PC-3 (cell line): ENCODE measurements around the gene MAPKAPK3. TPM values are rescaled to one million over a fixed set of nuclear protein-coding genes. Genes with fewer than 3 reads are reported as not detected.

Experiments used
- ATAC-seq: fragments of 200-7000 bp; cut with Tn5 transposase; 2 replicates; pipeline ENCODE4 v1.9.1; 2020; ENCODE audit warnings: mild to moderate bottlenecking, moderate library complexity
- BruUV-seq: library from RNA; stranded (reverse); fragments of 400-500 nt; replicated peaks from 2 replicates; lab custom pipeline; 2021; lab: Mats Ljungman, UMichigan
- CTCF ChIA-PET: fragments of 300-600 bp; sonication (Branson Sonifier 250); formaldehyde crosslinking; loops from one replicate; lab custom pipeline; 2022; ENCODE audit warnings: antibody characterized with exemption; lab: Charles Lee
- POLR2A ChIA-PET: fragments of 300-600 bp; sonication (Branson Sonifier 250); formaldehyde crosslinking; loops from one replicate; lab custom pipeline; 2022; ENCODE audit warnings: antibody characterized with exemption; ENCODE audit not compliant: unreplicated experiment; lab: Charles Lee
- DNase-seq: peaks from one replicate; pipeline ENCODE4 v3.0.0-alpha.2; 2015
- H2AFZ ChIP-seq: fragments of 300-600 bp; sonication (generic); 2 replicates; pipeline ENCODE4 v1.6.0; 2016; ENCODE audit warnings: antibody characterized with exemption, low read length
- H3F3A ChIP-seq: fragments of 300-600 bp; sonication (generic); one replicate; pipeline ENCODE4 v1.6.0; 2017; ENCODE audit warnings: antibody characterized with exemption, low read length, control low read depth, mild to moderate bottlenecking; ENCODE audit not compliant: unreplicated experiment
- H3K27ac ChIP-seq: fragments of 300-600 bp; sonication (generic); 2 replicates; pipeline ENCODE4 v1.5.1; 2016; ENCODE audit warnings: mild to moderate bottlenecking, low read length
- H3K27me3 ChIP-seq: fragments of 300-600 bp; sonication (generic); 2 replicates; pipeline ENCODE4 v1.6.1; 2016; ENCODE audit warnings: low read length, mixed read lengths
- H3K36me3 ChIP-seq: fragments of 300-600 bp; sonication (generic); 2 replicates; pipeline ENCODE4 v1.6.1; 2016; ENCODE audit warnings: low read depth, mixed run types, low read length, mixed read lengths
- H3K4me1 ChIP-seq: fragments of 300-600 bp; sonication (generic); 2 replicates; pipeline ENCODE4 v1.5.1; 2016; ENCODE audit warnings: low read length; ENCODE audit not compliant: insufficient read depth
- H3K4me2 ChIP-seq: fragments of 300-600 bp; sonication (generic); 2 replicates; pipeline ENCODE4 v1.6.0; 2016; ENCODE audit warnings: low read length
- H3K4me3 ChIP-seq: fragments of 300-600 bp; sonication (generic); 2 replicates; pipeline ENCODE4 v1.5.1; 2016; ENCODE audit warnings: mild to moderate bottlenecking, low read length, mixed read lengths
- H3K79me2 ChIP-seq: fragments of 300-600 bp; sonication (generic); 2 replicates; pipeline ENCODE4 v1.6.1; 2017; ENCODE audit warnings: low read length, mixed read lengths
- H3K9ac ChIP-seq: fragments of 300-600 bp; sonication (generic); 2 replicates; pipeline ENCODE4 v1.6.0; 2016; ENCODE audit warnings: mild to moderate bottlenecking, low read length
- H3K9me2 ChIP-seq: fragments of 300-600 bp; sonication (generic); replicated peaks from 2 replicates; pipeline ENCODE4 v1.6.1; 2016; ENCODE audit warnings: mixed run types, low read length, mixed read lengths
- H3K9me3 ChIP-seq: fragments of 300-600 bp; sonication (generic); 2 replicates; pipeline ENCODE4 v1.6.1; 2016; ENCODE audit warnings: low read length, mixed read lengths
- H4K20me1 ChIP-seq: fragments of 300-600 bp; sonication (generic); 2 replicates; pipeline ENCODE4 v1.6.1; 2016; ENCODE audit warnings: low read length, mixed read lengths
- CTCF ChIP-seq: fragments of 300-600 bp; sonication (generic); conservative IDR thresholded peaks from 2 replicates; pipeline ENCODE4 v1.5.1; 2017; ENCODE audit warnings: antibody characterized with exemption, low read depth, mild to moderate bottlenecking, low read length
- EZH2 ChIP-seq: fragments of 300-600 bp; sonication (generic); IDR thresholded peaks from one replicate; pipeline ENCODE4 v1.6.1; 2017; ENCODE audit warnings: antibody characterized with exemption, mild to moderate bottlenecking, low read length; ENCODE audit not compliant: unreplicated experiment
- EZH2phosphoT487 ChIP-seq: fragments of 300-600 bp; sonication (generic); IDR thresholded peaks from 2 replicates; pipeline ENCODE4 v1.6.1; 2018; ENCODE audit warnings: mild to moderate bottlenecking, antibody characterized with exemption, low read length, borderline replicate concordance
- intact Hi-C: fragments of 100-400 bp; cut with micrococcal nuclease; formaldehyde crosslinking; loops from 2 replicates; pipeline ENCODE4 v1.9.0; 2023
- total RNA-seq: library from RNA; depleted of rRNA; stranded (reverse); fragments of >200 nt; gene quantifications from 2 replicates; pipeline ENCODE4 v1.2.3, GENCODE V29; 2014

MAPKAPK3 gene
- total RNA-seq, 1 experiment from 2014 or later = 142 TPM

GRCh38 chr3:50624634-50625033 lies 7.7 kb downstream of the MAPKAPK3 start:
- Histone ChIP-seq H3K27me3 (no peaks in the 10 kb centered on the region), H3K4me3 (no peak overlapping the region), H3K9ac (no peak overlapping the region), H3F3A (no peaks in the 10 kb centered on the region), H3K27ac (peak overlapping the region; percentile 6; the same call in 1 of the 2 replicates), H3K9me2 (no peaks in the 10 kb centered on the region), H2AFZ (no peak overlapping the region), H3K4me1 (peaks cover 92% of the 10 kb centered on the region), H3K79me2 (peaks cover 95% of the 10 kb centered on the region), H3K4me2 (peak overlapping the region; percentile 52), H3K9me3 (no peaks in the 10 kb centered on the region), H4K20me1 (no peaks in the 10 kb centered on the region), H3K36me3 (peaks cover 17% of the 10 kb centered on the region)
- TF ChIP-seq EZH2phosphoT487 (no peak), EZH2 (no peak), CTCF (no peak)
- ATAC-seq (peak; percentile 9), DNase-seq (peak; percentile 80)
- no TSS peak for BruUV-seq
- ChIA-PET POLR2A (no interaction called here), CTCF (interaction anchor here (0.7 kb wide), 1 partner anchor 28 kb away, joined by 3 read pairs; no protein-coding TSS in a partner anchor)
- intact Hi-C loops = loop anchor here (5.0 kb wide), 1 partner anchor 348 kb away; no protein-coding TSS in a partner anchor

GRCh38 chr3:50625231-50626182 lies 8.6 kb downstream of the MAPKAPK3 start:
- POLR2A ChIA-PET = no interaction called here
- Histone ChIP-seq H3K27ac (peak overlapping the region; percentile 6; the same call in 1 of the 2 replicates), H3K4me2 (peak overlapping the region; percentile 52), H3K9me2 (no peaks in the 10 kb centered on the region), H3K27me3 (no peaks in the 10 kb centered on the region), H3K9ac (no peak overlapping the region), H4K20me1 (no peaks in the 10 kb centered on the region), H3K4me1 (peaks cover 92% of the 10 kb centered on the region), H3K4me3 (no peak overlapping the region), H3K36me3 (peaks cover 22% of the 10 kb centered on the region), H2AFZ (no peak overlapping the region), H3F3A (no peaks in the 10 kb centered on the region), H3K9me3 (no peaks in the 10 kb centered on the region), H3K79me2 (peaks cover 95% of the 10 kb centered on the region)
- ATAC-seq (no peak), DNase-seq (no peak)
- intact Hi-C loops = no loop called here
- CTCF ChIA-PET = interaction anchor here (0.5 to 0.7 kb wide), 2 partner anchors 27 to 475 kb away, joined by 3 read pairs; no protein-coding TSS in a partner anchor
- no peak for TF ChIP-seq CTCF
- no peak for TF ChIP-seq EZH2
- TF ChIP-seq EZH2phosphoT487 = no peak
- BruUV-seq = no TSS peak
